Endothelial cell of umbilical vein (primary cell): Measurements from ENCODE around the gene AKAP1. TPM values are rescaled to one million over a fixed set of nuclear protein-coding genes. Genes with fewer than 3 reads are reported as not detected.

Experiments used
- BruUV-seq: library from RNA; stranded (reverse); fragments of 400-500 nt; replicated peaks from 2 replicates; lab custom pipeline; 2021; lab: Mats Ljungman, UMichigan
- CTCF ChIA-PET: fragments of 300-600, 350-600 bp; sonication (Branson Sonifier 250); formaldehyde crosslinking; loops from one replicate; lab custom pipeline; 2021; ENCODE audit warnings: antibody characterized with exemption, inconsistent platforms; lab: Charles Lee
- POLR2A ChIA-PET: fragments of 300-600, 350-600 bp; sonication (Branson Sonifier 250); formaldehyde crosslinking; loops from one replicate; lab custom pipeline; 2021; ENCODE audit warnings: antibody characterized with exemption, inconsistent platforms; lab: Charles Lee
- DNase-seq: peaks from one replicate; pipeline ENCODE4 v3.0.0-alpha.2; 2011; ENCODE audit warnings: low read depth, low spot score
- FAIRE-seq: peaks from 2 replicates; lab custom pipeline; 2011; peaks lifted over from hg19 to GRCh38; lab: Jason Lieb, UNC
- H2AFZ ChIP-seq: 2 replicates; pipeline ENCODE4 v1.6.0; 2012; ENCODE audit warnings: low read depth, low read length, control low read depth, inconsistent platforms
- H3K27ac ChIP-seq: 2 replicates; pipeline ENCODE4 v1.5.1; 2011; ENCODE audit warnings: low read depth, mild to moderate bottlenecking, control low read depth, low read length, moderate library complexity; ENCODE audit not compliant: insufficient read depth
- H3K27me3 ChIP-seq, 2 experiments: 2 replicates each; pipeline versions ENCODE4 v1.6.0 to v1.6.1; 2011; ENCODE audit warnings: low read length in 2 of 2, mixed read lengths in 1 of 2; ENCODE audit not compliant: control insufficient read depth in 2 of 2, insufficient read depth in 2 of 2
- H3K36me3 ChIP-seq, 2 experiments: 2 replicates in 1 of 2; 3 replicates in 1 of 2; pipeline ENCODE4 v1.5.1; 2011; ENCODE audit warnings: low read length in 2 of 2, mild to moderate bottlenecking in 1 of 2, moderate library complexity in 1 of 2; ENCODE audit not compliant: control insufficient read depth in 2 of 2, insufficient read depth in 2 of 2; ENCODE audit errors: extremely low read depth in 1 of 2
- H3K4me1 ChIP-seq: 3 replicates; pipeline ENCODE4 v1.5.1; 2011; ENCODE audit warnings: mild to moderate bottlenecking, low read length; ENCODE audit not compliant: control insufficient read depth, insufficient read depth; ENCODE audit errors: extremely low read depth
- H3K4me2 ChIP-seq: 2 replicates; pipeline ENCODE4 v1.6.1; 2011; ENCODE audit warnings: low read length, control low read depth, mixed read lengths; ENCODE audit not compliant: insufficient read depth
- H3K4me3 ChIP-seq, 3 experiments: fragments of 200-600 bp in 1 of 3; sonication (generic), shearing (Covaris generic) in 1 of 3; replicated peaks in 1 of 3; 2 replicates each; pipeline ENCODE4 v1.5.1; 2011 to 2016; ENCODE audit warnings: control low read depth in 3 of 3, low read length in 3 of 3, mild to moderate bottlenecking in 2 of 3, inconsistent platforms in 1 of 3, low read depth in 1 of 3, moderate library complexity in 1 of 3; ENCODE audit not compliant: insufficient read depth in 1 of 3
- H3K79me2 ChIP-seq: 2 replicates; pipeline ENCODE4 v1.6.0; 2012; ENCODE audit warnings: low read length, inconsistent platforms; ENCODE audit not compliant: control insufficient read depth, insufficient read depth
- H3K9ac ChIP-seq: replicated peaks from 2 replicates; pipeline ENCODE3; 2011; ENCODE audit warnings: low read length, control low read depth; ENCODE audit not compliant: insufficient read depth; ENCODE audit errors: extremely low read depth
- H3K9me1 ChIP-seq: replicated peaks from 3 replicates; pipeline ENCODE4 v1.6.0; 2011; ENCODE audit warnings: mild to moderate bottlenecking, low read length; ENCODE audit not compliant: control insufficient read depth, insufficient read depth; ENCODE audit errors: extremely low read depth
- H3K9me3 ChIP-seq: replicated peaks from 2 replicates; pipeline ENCODE4 v1.5.1; 2012; ENCODE audit warnings: low read length, inconsistent platforms; ENCODE audit not compliant: control insufficient read depth, insufficient read depth
- H4K20me1 ChIP-seq: replicated peaks from 2 replicates; pipeline ENCODE3; 2011; ENCODE audit warnings: mild to moderate bottlenecking, low read length; ENCODE audit not compliant: control insufficient read depth, insufficient read depth; ENCODE audit errors: extremely low read depth
- CTCF ChIP-seq, 2 donors: IDR thresholded peaks; 1 replicate in 1 of 2; 2 replicates in 1 of 2; pipeline ENCODE4 v1.5.1; 2011; ENCODE audit warnings: low read length in 2 of 2, mild to moderate bottlenecking in 2 of 2, moderate library complexity in 2 of 2, control low read depth in 1 of 2, inconsistent platforms in 1 of 2, low read depth in 1 of 2; ENCODE audit not compliant: insufficient read depth in 1 of 2; ENCODE audit errors: extremely low read depth in 1 of 2
- EZH2 ChIP-seq: IDR thresholded peaks from 2 replicates; pipeline ENCODE4 v1.6.1; 2012; ENCODE audit warnings: borderline replicate concordance, low read depth, mild to moderate bottlenecking, moderate library complexity, low read length, inconsistent platforms; ENCODE audit not compliant: severe bottlenecking
- FOS ChIP-seq: IDR thresholded peaks from 2 replicates; pipeline ENCODE4 v1.6.1; 2011; ENCODE audit warnings: mild to moderate bottlenecking, low read length, moderate library complexity, borderline replicate concordance; ENCODE audit not compliant: insufficient read depth
- MYC ChIP-seq: IDR thresholded peaks from one replicate; pipeline ENCODE4 v1.6.1; 2011; ENCODE audit warnings: mild to moderate bottlenecking, low read depth, low read length
- POLR2A ChIP-seq: IDR thresholded peaks from 2 replicates; pipeline ENCODE4 v1.6.1; 2012; ENCODE audit warnings: low read depth, mild to moderate bottlenecking, control low read depth, low read length
- dilution Hi-C: fragments of 300-500 bp; cut with MboI; formaldehyde crosslinking; loops from one replicate; pipeline ENCODE4 v1.15.0; 2019; ENCODE audit warnings: low sequenced_read_pairs; ENCODE audit not compliant: extremely low pct_ligation_motif_present
- intact Hi-C: fragments of 100-400 bp; cut with micrococcal nuclease; formaldehyde crosslinking; loops from one replicate; pipeline ENCODE4 v1.10.0; 2022
- polyA plus RNA-seq, 4 experiments: library from polyadenylated mRNA; depleted of rRNA in 3 of 4; stranded (reverse) in 3 of 4; unstranded in 1 of 4; fragments of >200 nt; gene quantifications; 2 replicates each; pipeline versions ENCODE4 v1.2.1 to v1.2.3, GENCODE V29; 2011 to 2012; ENCODE audit warnings: missing spikeins in 1 of 4
- total RNA-seq: library from RNA; stranded (reverse); gene quantifications from 2 replicates; pipeline ENCODE4 v1.2.3, GENCODE V29; 2021

Gene AKAP1
- total and polyA plus RNA-seq, 2 donors (not counting 3 experiments of a cell fraction or from before 2014, with no cell fraction given) = 20.9 to 27.7 TPM

- BruUV-seq = no TSS peak
- intact Hi-C loops = loop anchor here (5.0 to 10.0 kb wide), 2 partner anchors 111 to 1437 kb away; partner anchors contain the start of gene SCPEP1
- POLR2A ChIA-PET = no interaction called here
Observed at GRCh38 chr17:57088298-57088697, 3.3 kb downstream of the AKAP1 start.

GRCh38 chr17:57089391-57089790 is 4.3 kb downstream of the AKAP1 start:
- CTCF ChIA-PET = interaction anchor here (1.0 to 1.4 kb wide), 4 partner anchors 79 to 744 kb away, joined by 3 to 7 read pairs (median 4); no protein-coding TSS in a partner anchor
- POLR2A ChIA-PET = no interaction called here
- BruUV-seq = no TSS peak
- Histone ChIP-seq H3K9me1 (no peaks in the 10 kb centered on the region), H3K4me2 (no peak overlapping the region), H3K9ac (no peak overlapping the region), H3K4me1 (peaks cover 5% of the 10 kb centered on the region), H3K27ac (no peak overlapping the region), H3K4me3 (no peak overlapping the region), H3K9me3 (no peaks in the 10 kb centered on the region), H3K36me3 (no peaks in the 10 kb centered on the region), H3K27me3 (no peaks in the 10 kb centered on the region), H2AFZ (no peak overlapping the region), H4K20me1 (no peaks in the 10 kb centered on the region), H3K79me2 (peaks cover 41% of the 10 kb centered on the region)
- intact Hi-C loops (loop anchor here (5.0 to 10.0 kb wide), 2 partner anchors 112 to 1435 kb away; partner anchors contain the start of gene SCPEP1), dilution Hi-C loops (no loop called here)
- no peak for TF ChIP-seq MYC
- TF ChIP-seq POLR2A = no peak
- TF ChIP-seq FOS = no peak
- TF ChIP-seq CTCF (IDR thresholded peaks at IDR 0.05; ENCODE audit: extremely low read depth in 1 of 2, insufficient read depth in 1 of 2, low read depth in 1 of 2, low read length in 2 of 2) = no peak
- FAIRE-seq (no peak), DNase-seq (no peak)

More at GRCh38 chr17:57088298-57088697, 3.3 kb downstream of the AKAP1 start:
- FAIRE-seq (no peak), DNase-seq (no peak)
- Histone ChIP-seq H3K36me3 (no peaks in the 10 kb centered on the region), H2AFZ (no peak overlapping the region), H4K20me1 (no peaks in the 10 kb centered on the region), H3K9me3 (no peaks in the 10 kb centered on the region), H3K9ac (no peak overlapping the region), H3K9me1 (no peaks in the 10 kb centered on the region), H3K79me2 (peaks cover 35% of the 10 kb centered on the region), H3K4me1 (peaks cover 8% of the 10 kb centered on the region), H3K27ac (no peak overlapping the region), H3K4me2 (no peak overlapping the region), H3K4me3 (no peak overlapping the region), H3K27me3 (no peaks in the 10 kb centered on the region)
- TF ChIP-seq EZH2 (no peak), FOS (no peak)
- CTCF ChIA-PET = interaction anchor here (0.9 to 1.4 kb wide), 2 partner anchors 9 to 659 kb away, joined by 3 to 4 read pairs; no protein-coding TSS in a partner anchor
- dilution Hi-C loops = no loop called here
